Calu3 (cell line): ENCODE results near the gene PODXL. TPM values are rescaled to one million over a fixed set of nuclear protein-coding genes. Genes with fewer than 3 reads are reported as not detected.

Experiments
- BruUV-seq: library from RNA; stranded (reverse); fragments of 400-500 nt; replicated peaks from 2 replicates; lab custom pipeline; 2021; lab: Mats Ljungman, UMichigan
- CTCF ChIA-PET: fragments of 300-600 bp; sonication (Branson Sonifier 250); formaldehyde crosslinking; loops from one replicate; lab custom pipeline; 2022; ENCODE audit warnings: antibody characterized with exemption; lab: Charles Lee
- DNase-seq: peaks from one replicate; pipeline ENCODE4 v3.0.0; 2022
- H3K27ac Mint-ChIP-seq: one replicate; pipeline ENCODE4 v1.8.0; 2022; ENCODE audit warnings: mixed read lengths; ENCODE audit not compliant: unreplicated experiment
- H3K27me3 Mint-ChIP-seq: one replicate; pipeline ENCODE4 v1.8.0; 2022; ENCODE audit warnings: mixed read lengths; ENCODE audit not compliant: unreplicated experiment
- H3K36me3 Mint-ChIP-seq: one replicate; pipeline ENCODE4 v1.8.0; 2022; ENCODE audit warnings: mild to moderate bottlenecking, moderate library complexity, mixed read lengths; ENCODE audit not compliant: insufficient read depth, unreplicated experiment
- H3K4me1 Mint-ChIP-seq: one replicate; pipeline ENCODE4 v1.8.0; 2022; ENCODE audit warnings: mild to moderate bottlenecking, low read depth, mixed read lengths; ENCODE audit not compliant: unreplicated experiment
- H3K4me3 Mint-ChIP-seq: one replicate; pipeline ENCODE4 v1.8.0; 2022; ENCODE audit warnings: mild to moderate bottlenecking, low read depth, moderate library complexity, mixed read lengths; ENCODE audit not compliant: unreplicated experiment
- H3K9me3 Mint-ChIP-seq: one replicate; pipeline ENCODE4 v1.8.0; 2022; ENCODE audit warnings: low read depth, mixed read lengths; ENCODE audit not compliant: unreplicated experiment
- CTCF ChIP-seq: fragments of 200-600 bp; IDR thresholded peaks from one replicate; pipeline ENCODE4 v1.8.0; 2022; ENCODE audit warnings: antibody characterized with exemption; ENCODE audit not compliant: unreplicated experiment
- intact Hi-C: fragments of 100-400 bp; cut with micrococcal nuclease; formaldehyde crosslinking; loops from one replicate; pipeline ENCODE4 v1.10.0; 2022; ENCODE audit not compliant: unreplicated experiment
- total RNA-seq: library from RNA; stranded (reverse); gene quantifications from 2 replicates; pipeline ENCODE4 v1.2.3, GENCODE V29; 2022

The PODXL gene
- total RNA-seq, 1 experiment from 2014 or later, result 15.5 TPM

- H3K36me3 Mint-ChIP-seq, result no peaks in the 10 kb centered on the region
- H3K27me3 Mint-ChIP-seq, result peaks cover 18% of the 10 kb centered on the region
Observed at GRCh38 chr7:131524115-131524514, 32.3 kb downstream of the PODXL start.

GRCh38 chr7:131522325-131522930 is 34.0 kb downstream of the PODXL start:
- no peaks in the 10 kb centered on the region for H3K36me3 Mint-ChIP-seq
- H3K27ac Mint-ChIP-seq, result no peak overlapping the region
- intact Hi-C loops, result no loop called here
- H3K4me1 Mint-ChIP-seq, result peaks cover 8% of the 10 kb centered on the region
- peaks cover 1% of the 10 kb centered on the region for H3K27me3 Mint-ChIP-seq
- no peak for DNase-seq
- no peak overlapping the region for H3K4me3 Mint-ChIP-seq
- BruUV-seq, result no TSS peak
- no peak for TF ChIP-seq CTCF
- CTCF ChIA-PET, result no interaction called here
- H3K9me3 Mint-ChIP-seq, result no peaks in the 10 kb centered on the region

More at GRCh38 chr7:131524115-131524514, 32.3 kb downstream of the PODXL start:
- no peak overlapping the region for H3K27ac Mint-ChIP-seq
- BruUV-seq, result no TSS peak
- no peak for TF ChIP-seq CTCF
- CTCF ChIA-PET, result interaction anchor here (0.7 kb wide), 1 partner anchor 31 kb away, joined by 3 read pairs; no protein-coding TSS in a partner anchor
- no peak for DNase-seq
- H3K9me3 Mint-ChIP-seq, result no peaks in the 10 kb centered on the region
- H3K4me3 Mint-ChIP-seq, result no peak overlapping the region
- peaks cover 8% of the 10 kb centered on the region for H3K4me1 Mint-ChIP-seq
- intact Hi-C loops, result no loop called here

GRCh38 chr7:131521651-131522163 is 34.7 kb downstream of the PODXL start:
- intact Hi-C loops, result no loop called here
- Mint-ChIP-seq H3K36me3 (no peaks in the 10 kb centered on the region), H3K4me3 (no peak overlapping the region), H3K27ac (no peak overlapping the region), H3K4me1 (peaks cover 8% of the 10 kb centered on the region), H3K27me3 (no peaks in the 10 kb centered on the region), H3K9me3 (no peaks in the 10 kb centered on the region)
- CTCF ChIA-PET, result interaction anchor here (0.5 kb wide), 1 partner anchor 1392 kb away, joined by 4 read pairs; no protein-coding TSS in a partner anchor
- peak; percentile 40 for DNase-seq
- no peak for TF ChIP-seq CTCF
- BruUV-seq, result no TSS peak

- Mint-ChIP-seq H3K4me3 (no peak overlapping the region), H3K36me3 (no peaks in the 10 kb centered on the region), H3K4me1 (peaks cover 9% of the 10 kb centered on the region), H3K27me3 (no peaks in the 10 kb centered on the region), H3K27ac (no peak overlapping the region), H3K9me3 (no peaks in the 10 kb centered on the region)
- no peak for DNase-seq
- BruUV-seq, result no TSS peak
- intact Hi-C loops, result no loop called here
- CTCF ChIA-PET, result no interaction called here
- TF ChIP-seq CTCF, result no peak
Observed at GRCh38 chr7:131518626-131519025, 37.8 kb downstream of the PODXL start.
